H4 (cell line): Measurements from ENCODE around the gene EYA4. TPM values are rescaled to one million over a fixed set of nuclear protein-coding genes. Genes with fewer than 3 reads are reported as not detected.

ENCODE experiments used
- DNase-seq: peaks from one replicate; pipeline ENCODE4 v3.0.0-alpha.2; 2015; ENCODE audit warnings: low spot score
- total RNA-seq: library from RNA; depleted of rRNA; stranded (reverse); fragments of >200 nt; shearing (Covaris generic); gene quantifications from 2 replicates; pipeline ENCODE4 v1.2.3, GENCODE V29; 2014

The EYA4 gene
- total RNA-seq, 1 experiment from 2014 or later: 25.7 TPM

DNA sequence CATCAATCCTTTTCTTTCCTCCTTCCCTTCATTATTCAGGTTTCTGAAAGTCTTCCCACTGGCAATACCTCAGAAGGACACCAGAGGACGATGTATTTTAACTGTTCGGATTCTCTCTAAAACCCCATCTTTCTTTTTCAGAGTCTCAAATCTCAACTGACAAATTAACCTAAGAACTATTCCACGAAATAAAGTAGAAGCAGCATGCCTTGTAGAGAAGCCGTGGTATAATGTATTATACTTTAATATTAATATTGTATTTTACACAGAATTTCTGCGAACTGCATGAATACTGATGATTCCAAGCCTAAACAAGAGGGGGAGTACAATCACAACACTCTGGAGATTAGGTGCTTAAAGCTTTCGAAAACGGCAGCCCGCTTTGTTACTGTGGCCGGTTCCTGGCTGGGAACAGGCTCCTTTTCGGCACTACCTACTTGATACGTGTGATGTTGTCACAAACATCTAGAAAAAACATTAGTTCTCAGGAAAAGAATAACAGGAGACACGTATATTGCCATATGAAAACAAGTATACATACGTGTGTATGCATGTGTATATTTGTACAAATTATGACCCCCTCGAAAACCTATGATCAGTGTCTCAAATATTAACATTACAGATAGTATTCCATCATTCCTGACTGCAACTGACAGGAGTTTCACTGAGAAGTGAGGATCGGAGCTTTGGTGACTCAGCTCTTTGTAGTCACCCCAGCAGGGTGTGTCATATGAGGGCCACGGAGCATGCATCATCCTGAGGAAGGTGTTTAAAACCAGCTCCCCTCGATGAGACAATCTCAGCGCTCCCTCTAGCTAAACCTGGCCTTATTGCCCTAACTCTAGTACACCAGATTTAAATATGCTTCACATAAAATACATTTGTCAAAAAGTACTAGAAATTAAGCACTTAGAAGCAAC is 328.1 kb downstream of the EYA4 start:
- peak; percentile 76 for DNase-seq

DNA sequence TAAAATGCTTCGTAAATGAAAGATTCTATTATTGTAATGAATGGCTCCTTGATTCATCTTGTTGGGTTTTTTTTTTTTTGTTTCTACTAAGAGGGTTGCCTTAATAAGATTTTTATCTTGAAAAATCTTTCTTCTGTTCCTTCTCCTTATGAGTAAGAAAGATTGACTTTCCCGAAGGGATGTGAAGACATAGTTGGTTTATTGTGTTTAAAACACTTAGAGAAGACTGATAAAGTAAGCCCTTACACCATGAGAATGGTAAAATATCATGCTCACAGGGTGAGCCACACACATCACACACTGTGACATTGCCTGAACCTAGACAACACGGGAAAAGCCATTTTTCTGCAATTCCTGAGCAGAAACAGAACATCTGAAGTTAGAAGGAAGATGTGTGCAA is 330.5 kb downstream of the EYA4 start:
- no peak for DNase-seq

DNA sequence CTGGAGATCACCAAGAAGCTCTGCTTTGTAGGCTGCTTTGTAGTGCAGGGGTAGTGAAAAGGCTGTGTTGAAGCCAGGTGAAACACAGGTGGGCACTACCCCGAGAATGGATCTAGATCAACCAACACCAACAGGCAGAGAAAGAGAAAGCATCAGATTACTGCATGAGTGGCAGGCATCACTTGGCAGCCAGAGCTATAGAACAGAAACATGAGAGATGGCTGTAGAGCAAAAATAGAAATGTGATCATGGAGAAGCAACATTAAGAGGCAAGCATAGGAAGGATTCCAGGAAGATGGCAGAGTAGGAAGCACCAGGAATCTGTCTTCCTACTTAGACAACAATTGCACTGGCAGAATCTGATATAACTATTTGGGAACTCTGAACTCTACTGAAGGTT is 336.7 kb downstream of the EYA4 start:
- no peak for DNase-seq
